Activated effector memory CD4-positive, alpha-beta T cell treated with anti-CD3 and anti-CD28 coated beads, Interleukin-2, amount 50 U/mL, for 16 hours (primary cell): Measurements from ENCODE around the gene RBBP8.

ENCODE experiments used
- DNase-seq: peaks from one replicate; pipeline ENCODE4 v3.0.0-alpha.2; 2020

Gene RBBP8

DNA sequence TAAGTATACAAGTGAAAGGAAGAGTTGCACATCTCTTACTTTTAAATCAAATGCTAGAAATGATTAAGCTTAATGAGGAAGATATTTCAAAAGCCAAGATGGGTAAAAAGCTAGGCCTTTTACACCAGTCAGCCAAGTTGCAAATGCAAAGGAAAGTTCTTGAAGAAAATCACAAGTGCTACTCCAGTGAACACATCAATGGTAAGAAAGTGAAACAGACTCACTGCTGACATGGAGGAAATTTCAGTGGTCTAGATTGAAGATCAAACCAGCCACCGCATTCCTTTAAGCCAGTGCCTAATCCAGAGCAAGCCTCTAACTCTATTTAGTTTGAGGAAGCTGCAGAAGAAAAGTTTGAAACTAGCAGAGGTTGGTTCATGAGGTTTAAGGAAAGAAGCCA, 79.1 kb downstream of the RBBP8 start:
- no peak for DNase-seq

GRCh38 chr18:23020555-23021294, 87.6 kb downstream of the RBBP8 start:
- DNase-seq = no peak

- no peak for DNase-seq
These were observed 88.5 kb downstream of the RBBP8 start for GRCh38 chr18:23021623-23022022.

GRCh38 chr18:23032030-23032582, 99.0 kb downstream of the RBBP8 start:
- DNase-seq = no peak

DNA sequence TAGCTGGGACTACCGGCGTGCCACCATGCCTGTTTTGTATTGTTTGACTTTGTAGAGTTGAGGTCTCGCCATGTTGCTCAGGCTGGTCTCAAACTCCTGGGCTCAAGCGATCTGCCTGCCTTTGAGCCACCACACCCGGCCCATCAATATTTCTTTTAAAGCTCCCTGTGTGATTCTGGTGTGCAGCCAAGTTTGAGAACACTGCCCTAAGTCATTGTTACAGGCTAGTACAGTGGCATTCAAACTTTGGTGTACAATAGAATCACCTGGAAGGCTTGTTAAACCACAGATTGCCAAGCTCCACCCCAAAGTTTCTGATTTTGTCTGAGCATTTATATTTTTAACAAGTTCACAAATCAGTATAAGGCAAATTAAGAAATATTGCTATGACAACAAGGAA, 99.9 kb downstream of the RBBP8 start:
- no peak for DNase-seq

DNA sequence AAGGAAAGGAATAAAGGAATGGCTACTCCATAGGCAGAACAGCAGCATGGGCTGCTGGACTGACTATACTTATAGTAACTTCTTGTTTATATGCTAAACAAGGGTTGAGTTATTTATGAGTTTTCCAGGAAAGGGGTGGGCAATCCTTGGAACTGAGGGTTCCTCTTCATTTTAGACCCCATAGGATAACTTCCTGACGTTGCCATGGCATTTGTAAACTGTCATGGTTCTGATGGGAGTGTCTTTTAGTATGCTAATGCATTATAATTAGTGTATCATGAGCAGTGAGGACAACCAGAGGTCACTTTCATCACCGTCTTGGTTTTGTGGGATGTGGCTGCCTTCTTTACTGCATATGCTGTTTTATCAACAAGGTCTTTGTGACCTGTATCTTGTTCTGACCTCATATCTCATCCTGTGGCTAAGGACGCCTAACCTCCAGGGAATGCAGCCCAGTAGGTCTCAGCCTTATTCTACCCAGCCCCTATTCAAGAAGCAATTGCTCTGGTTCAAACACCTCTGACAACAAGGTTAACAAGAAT, 103.6 kb downstream of the RBBP8 start:
- no peak for DNase-seq

DNA sequence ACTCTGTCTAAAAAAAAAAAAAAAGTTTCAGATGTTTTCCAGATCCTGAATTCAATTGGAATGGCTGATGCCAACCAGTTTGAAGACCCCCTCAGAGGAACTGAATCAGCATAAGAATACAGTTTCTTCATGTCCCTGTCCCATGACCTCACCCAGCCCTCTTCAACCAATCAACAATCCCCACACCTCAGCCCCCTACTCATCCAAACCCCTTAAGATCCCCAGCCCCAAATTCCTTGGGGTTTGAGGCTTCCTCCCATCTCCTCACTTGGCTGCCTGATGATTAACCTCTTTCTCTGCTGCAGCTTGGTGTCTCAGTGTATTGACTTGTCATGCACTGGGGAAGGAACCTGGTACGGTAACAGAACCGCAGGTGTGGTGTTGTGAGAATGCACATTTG, 104.5 kb downstream of the RBBP8 start:
- DNase-seq = no peak

GRCh38 chr18:23038712-23039111, 105.6 kb downstream of the RBBP8 start:
- DNase-seq = no peak

DNA sequence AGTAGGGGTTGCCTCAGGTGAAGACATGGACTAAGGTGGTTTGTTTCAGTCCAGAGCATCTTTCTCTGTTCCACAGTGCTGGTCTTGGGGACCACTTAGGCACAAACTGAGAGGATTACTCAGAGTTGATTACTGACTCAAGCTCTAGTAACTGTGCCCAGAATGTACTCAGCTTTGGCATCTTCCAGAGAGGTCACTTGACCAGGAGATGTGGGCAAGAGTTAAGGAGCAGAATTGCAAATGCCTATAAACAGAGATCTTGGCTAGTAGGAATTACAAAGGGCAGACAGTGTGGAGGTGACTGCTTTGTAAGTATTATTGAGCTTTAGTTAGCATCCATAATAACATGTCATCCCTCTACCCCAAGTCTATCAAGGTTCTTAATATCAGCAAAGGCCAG, 109.0 kb downstream of the RBBP8 start:
- DNase-seq = no peak

GRCh38 chr18:23043803-23044376, 110.8 kb downstream of the RBBP8 start:
- no peak for DNase-seq

- DNase-seq = no peak
These were observed 116.7 kb downstream of the RBBP8 start for GRCh38 chr18:23049698-23050373.

- DNase-seq = no peak
These were observed 120.8 kb downstream of the RBBP8 start for GRCh38 chr18:23053776-23054457.

DNA sequence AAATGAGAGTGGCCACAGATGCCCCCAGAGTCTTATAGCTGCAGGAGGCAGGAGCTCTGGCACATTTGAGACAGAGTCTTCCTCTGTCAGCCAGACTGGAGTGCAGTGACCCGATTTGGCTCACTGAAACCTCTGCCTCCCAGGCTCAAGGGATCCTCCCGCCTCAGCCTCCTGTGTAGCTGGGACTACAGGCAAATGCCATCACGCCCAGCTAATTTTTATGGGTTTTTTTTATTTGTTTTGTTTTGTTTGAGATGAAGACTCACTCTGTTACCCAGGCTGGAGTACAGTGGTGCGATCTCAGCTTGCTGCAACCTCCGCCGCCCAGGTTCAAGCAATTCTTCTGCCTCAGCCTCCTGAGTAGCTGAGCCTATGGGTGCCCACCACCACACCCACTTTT, 121.4 kb downstream of the RBBP8 start:
- DNase-seq = no peak

GRCh38 chr18:23056315-23056714, 123.2 kb downstream of the RBBP8 start:
- no peak for DNase-seq

DNA sequence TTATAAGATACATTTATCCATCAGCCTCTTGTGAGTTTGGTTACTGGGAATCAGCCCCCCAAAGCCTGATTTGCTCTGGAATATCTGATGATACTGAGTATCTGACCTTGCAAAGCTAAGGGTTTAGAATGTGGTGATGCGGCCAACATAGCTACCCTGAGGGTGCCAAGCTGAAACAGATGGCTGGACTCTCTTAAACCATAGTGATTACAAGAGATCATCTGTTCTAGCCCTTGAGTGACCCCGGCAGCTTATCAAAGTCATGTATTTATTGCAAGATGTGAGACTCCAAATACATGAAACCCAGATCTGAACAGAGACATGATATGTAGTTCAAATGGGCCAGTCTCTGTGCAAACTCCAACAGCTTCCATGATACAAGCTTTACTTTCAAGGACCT, 124.0 kb downstream of the RBBP8 start:
- no peak for DNase-seq

GRCh38 chr18:23058746-23059415, 125.8 kb downstream of the RBBP8 start:
- DNase-seq = no peak

DNA sequence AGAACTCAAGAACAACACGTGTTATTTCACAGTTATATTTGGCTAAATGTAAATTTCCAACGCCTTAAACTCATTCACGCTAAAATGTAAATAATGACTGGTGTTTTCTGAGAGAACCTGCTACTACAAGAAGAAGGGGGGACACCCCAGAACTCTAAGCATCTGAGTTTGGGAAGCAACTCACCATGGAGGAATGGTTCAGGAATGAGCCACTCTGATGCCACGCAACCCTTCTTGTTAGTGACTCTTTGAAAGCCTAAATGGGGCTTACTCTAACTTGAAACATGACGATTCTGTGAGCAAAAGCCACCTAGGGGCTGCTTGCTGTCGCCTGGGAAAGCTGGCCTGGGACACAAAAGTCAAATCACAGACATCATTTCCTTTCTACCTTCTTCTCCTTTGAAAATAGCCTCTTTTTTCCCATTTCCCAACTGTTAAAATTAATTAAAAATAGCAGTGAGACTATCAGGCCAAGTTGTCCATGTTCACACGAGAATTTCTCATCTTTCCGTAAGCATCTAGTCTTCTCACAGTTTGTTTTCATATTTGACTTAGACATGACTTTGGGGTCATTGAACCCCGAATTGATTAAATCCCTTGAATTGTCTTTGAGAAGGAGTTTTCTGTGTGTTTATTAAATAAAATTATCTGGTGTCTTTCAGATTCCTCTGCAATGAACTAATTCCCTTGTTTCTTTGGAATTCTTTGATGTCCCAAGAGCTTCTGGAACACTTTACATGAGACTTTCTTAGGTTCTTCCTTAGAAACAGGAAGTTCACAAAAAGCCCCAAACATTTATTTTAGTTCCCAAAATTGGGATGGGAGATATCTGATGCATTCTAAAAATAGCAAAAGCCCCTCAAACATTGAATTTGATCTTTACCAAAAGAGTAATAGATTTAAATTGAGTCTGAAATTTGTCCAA, 126.7 kb downstream of the RBBP8 start:
- DNase-seq = no peak

- DNase-seq = no peak
These were observed 128.9 kb downstream of the RBBP8 start for GRCh38 chr18:23062011-23062410.

GRCh38 chr18:23063502-23063901, 130.4 kb downstream of the RBBP8 start:
- no peak for DNase-seq

DNA sequence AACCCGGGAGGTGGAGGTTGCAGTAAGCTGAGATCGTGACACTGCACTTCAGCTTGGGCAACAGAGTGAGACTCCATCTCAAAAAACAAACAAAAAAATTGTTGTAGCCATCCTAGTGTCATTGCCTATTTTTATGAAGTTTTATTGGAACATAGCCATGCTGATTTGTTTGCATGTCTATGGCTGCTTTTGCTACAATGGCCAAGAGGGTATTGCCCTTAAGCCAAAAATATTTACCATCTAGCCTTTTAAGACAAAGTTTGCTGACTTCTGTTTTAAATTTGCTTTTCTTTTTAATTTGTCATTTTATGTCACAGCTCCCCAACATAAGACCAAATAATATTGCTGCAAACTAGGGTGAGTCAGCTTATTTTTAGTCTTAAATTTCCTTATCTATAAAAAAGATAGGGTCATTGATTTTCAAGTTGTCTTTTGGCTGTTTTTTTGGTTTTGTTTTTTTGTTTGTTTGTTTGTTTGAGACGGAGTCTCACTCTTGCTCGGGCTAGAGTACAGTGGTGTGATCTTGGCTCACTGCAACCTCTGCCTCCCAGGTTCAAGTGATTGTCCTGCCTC, 132.2 kb downstream of the RBBP8 start:
- DNase-seq = no peak

DNA sequence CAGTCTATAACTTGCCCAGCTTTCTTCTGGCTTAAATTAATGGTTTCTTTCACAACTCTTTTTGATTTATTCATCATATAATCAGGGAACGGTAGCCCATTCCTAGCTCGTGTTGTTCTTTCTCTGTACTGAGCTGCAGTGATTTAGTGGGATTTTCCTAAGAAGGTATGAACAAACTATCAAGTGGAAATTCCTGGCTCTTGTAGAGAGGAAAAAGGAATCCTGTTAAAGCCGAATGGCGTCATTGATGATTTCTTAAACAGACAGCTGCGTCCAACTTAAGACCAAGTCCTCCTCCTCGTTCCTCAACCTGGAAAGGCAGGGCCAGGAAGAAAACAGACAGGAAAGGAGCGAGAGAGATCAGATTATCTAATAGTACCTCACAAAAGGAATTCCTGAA, 132.9 kb downstream of the RBBP8 start:
- DNase-seq = no peak
